Dermis microvascular lymphatic vessel endothelial cell (primary cell): ENCODE results near the gene INTS4. TPM values are rescaled to one million over a fixed set of nuclear protein-coding genes. Genes with fewer than 3 reads are reported as not detected.
"Not testable (repeated sequence)": the region's sequence is repeated elsewhere in the genome, so short reads cannot be mapped to it uniquely, and the experiment has no call there.

Experiments
- DNase-seq, 2 donors: peaks; one replicate each; pipeline versions ENCODE4 v3.0.0 to v3.0.0-alpha.2; 2010; ENCODE audit warnings: low read depth in 2 of 2
- total RNA-seq: library from RNA; depleted of rRNA; stranded (reverse); fragments of >200 nt; gene quantifications from 2 replicates; pipeline ENCODE4 v1.2.1, GENCODE V29; 2014

INTS4 gene
- total RNA-seq, 1 donor from 2014 or later, result 27.1 TPM

DNA sequence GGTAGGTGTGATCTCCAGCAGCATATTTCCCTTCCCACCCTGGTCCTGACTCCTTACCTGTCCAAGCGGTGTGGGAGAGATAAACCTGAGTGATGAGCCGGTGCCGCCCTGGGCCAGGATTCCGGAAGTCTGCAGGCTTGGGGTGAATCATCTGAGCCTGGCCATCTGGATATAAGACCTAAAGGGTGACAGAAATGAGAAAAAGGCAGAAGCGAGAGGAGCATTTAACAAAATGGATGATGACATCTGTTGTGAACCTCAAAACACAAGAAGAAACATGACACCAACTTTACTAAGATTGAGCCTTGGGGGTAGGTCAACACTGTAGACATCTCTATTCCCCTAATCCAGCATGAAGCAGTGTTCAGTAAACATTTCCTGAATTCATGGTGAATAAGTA is 110.7 kb downstream of the INTS4 start:
- no peak for DNase-seq

DNA sequence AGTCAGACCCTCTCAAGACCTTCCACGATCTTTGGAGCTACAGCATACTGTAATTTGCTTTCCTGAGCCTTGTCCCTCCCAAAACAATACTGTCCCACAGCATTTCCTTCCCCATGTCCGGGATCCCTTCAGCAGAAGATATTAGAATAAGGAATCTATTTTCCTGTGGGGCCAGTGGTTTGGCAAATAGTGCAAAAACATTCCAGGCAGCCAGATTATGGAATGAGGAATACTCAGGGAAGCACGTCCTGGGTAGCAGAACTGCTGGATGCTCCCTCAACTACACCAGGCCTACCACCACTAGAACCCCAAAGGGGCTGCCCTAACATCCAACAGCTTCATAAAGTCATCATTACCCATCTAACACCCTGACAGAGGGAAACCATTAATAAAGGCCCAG is 112.1 kb downstream of the INTS4 start:
- DNase-seq, result no peak

DNA sequence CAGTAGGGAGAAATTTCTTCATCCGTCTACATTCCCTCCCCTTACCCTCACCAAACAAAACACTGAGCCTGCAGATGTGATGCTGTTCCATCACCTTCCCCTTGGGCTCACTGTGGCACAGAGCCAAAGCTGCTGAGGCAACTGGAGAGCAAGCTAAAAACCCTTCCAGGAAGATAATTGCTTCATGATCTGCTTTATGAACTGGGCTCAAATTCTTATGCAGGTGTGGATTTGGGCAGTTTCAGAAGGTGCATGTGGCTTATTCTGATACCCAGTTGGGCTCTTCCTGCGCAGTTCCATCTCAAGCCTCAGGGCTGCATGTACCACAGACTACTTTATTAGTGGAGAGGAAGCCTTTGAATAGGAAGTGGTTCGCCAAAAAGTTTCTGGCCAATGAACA is 115.2 kb downstream of the INTS4 start:
- no peak for DNase-seq

DNA sequence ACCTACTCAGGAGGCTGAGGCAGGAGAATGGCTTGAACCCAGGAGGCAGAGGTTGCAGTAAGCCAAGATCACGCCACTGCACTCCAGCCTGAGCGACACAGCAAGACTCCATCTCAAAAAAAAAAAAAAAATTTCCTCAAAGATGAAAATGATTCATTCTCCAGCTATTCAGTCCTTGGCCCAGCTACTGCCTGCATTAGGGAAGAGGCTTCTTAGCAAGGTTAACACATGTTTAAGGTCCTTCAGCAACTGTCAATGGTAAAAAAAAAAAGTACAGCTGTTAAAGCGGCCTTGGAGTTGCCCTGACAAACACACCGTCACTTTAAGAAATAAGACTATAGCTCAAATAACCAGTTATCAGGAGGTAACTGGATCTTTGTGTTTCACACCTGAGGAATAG is 116.2 kb downstream of the INTS4 start:
- peak in 1 of 2 donors; percentile 10 for DNase-seq

DNA sequence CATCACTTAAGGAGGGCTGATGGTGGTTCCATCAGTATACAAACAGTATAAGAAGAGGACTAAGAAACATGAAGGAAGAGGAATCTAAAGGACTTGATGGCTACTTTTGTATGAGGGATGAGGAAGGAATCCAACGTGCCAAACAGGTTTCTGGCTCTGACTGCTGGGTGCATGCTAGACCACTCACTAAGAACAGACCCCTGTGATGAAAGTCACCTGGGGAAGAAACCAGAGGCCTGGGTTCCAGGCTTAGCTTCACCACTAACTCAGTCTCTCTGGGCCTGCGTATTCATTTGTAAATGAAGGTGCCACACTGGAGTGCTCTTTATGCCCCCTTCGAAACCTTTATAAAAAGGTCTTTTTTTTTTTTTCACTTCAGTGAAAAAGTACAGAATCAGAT is 118.4 kb downstream of the INTS4 start:
- DNase-seq, result no peak

DNA sequence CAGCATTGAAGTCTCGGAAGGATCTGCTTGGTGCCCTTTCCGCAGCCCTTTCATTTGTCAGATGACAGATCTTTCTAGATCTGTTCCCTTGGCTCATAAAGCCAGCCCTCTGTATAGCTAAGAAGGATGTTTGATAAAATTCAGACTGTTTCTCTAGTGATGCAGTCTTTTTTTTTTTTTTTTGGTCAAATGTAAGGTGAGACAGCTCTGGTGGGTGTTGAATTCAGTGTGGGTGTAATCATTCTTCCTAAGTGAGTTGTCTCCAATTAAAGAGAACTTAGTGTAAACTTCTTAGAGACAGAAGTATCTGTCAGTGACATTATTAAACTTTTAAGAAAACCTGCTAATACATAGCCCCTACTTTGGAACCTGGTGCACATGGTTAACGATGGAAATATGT is 120.3 kb downstream of the INTS4 start:
- no peak for DNase-seq

DNA sequence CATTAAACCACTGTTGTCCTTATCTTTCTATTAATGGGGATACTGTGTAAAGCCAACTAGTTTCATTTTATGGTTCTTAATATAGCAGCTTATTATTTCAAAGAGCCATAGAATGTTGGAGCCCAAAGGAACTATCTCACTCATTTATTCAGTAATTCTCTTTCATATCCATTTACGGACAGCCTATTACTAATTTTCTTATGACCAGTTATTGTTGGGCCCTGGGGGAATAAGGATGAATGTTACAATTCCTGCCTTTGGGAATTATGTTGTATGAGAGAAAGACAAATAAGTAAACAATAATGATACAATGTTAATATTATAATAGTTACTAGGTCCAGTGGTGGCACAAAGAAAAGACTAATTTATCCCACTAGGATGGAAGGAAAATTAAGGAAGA is 121.1 kb downstream of the INTS4 start:
- DNase-seq, result no peak

DNA sequence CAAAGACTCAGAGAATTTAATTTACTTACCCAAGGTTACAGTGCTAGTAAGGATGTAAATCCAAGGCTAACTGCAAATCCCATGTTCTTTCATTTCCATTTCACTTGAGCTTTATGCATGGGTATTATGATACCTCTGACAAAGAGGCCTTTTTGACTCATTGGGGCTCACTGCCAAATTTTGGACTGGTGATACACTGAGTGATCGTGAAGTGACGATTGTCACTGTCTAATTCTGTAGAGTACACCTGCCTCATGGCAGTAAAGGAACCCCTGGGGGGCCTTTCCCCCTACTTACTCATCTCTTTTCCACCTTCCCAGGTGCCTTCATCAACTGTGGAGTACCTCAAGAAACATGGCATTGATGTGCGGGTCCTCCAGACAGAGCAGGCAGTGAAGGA is 122.6 kb downstream of the INTS4 start:
- no peak for DNase-seq

DNA sequence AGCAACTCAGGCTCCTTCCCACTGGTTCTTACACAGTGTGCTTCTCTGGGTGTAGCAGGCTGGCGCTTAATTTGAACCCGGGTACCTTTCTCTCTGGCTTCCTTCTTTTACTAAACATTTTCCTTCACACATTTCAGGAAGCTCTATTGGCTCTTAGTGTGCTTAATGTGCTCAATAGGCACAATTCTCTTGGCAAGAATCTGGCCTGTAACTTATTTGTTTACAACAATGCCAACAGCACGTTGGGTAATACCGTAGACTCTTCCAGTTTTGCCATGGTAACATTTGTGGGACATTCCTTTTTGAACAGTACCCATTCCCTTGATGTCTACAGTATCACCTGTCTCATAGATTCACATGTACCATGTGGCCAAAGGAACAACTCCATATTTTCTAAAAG is 125.7 kb downstream of the INTS4 start:
- no peak for DNase-seq

DNA sequence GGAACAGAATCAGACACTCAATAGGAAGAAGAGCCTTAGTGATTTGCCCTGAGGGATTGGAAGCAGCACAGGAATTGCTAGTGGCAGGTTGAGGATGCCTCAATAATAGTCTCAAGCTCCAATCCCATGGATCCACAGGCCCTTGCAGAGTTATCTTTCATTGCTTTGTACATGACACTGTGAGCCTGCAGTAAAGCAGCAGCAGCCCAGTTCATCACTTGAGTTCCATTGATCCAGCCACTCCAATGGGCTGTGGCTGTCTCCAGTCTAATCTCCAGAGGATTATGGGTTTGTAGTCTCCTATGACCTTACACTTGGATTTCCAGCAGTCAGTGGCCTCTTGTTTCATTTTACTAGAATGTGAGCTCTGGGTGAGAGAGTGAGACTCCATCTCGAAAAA is 128.1 kb downstream of the INTS4 start:
- no peak for DNase-seq

DNA sequence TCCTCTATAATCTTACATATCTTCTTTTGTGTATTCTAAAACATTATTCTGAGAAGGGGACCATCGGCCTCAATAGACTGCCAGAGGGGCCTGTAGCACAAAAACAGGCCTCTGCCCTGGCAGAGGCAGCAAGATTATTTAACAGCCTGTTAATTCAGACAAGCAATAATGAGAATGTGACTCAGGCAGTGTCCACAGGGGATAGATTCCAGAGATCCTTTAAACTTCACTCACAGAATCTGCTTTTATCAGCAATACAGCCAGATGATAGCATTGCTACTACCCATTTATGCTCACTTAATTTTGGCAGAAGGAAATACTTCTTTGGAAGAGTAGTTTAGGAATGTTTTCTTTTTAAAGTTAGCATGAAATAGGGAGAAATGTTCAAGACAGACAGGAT is 128.7 kb downstream of the INTS4 start:
- no peak for DNase-seq

DNA sequence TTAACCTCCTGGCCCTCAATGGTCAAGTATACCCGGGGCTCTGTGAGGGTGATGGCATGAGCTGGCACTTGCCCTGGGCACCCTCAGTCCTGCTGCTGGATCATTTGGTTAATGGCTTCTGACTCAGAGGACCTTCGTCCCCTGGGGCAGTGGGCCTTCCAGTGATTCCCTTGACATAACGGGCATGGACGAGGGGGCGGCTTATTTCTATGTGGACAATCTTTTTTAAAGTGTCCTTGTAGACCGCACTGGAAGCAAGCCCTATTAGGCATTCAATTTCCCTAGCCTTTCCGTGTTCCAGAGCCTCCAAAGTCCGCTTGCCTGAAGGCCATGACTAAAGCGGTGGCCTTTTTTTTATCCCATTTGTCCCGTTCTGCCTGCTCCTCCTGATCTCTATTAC is 133.0 kb downstream of the INTS4 start:
- DNase-seq, result not testable (repeated sequence)

DNA sequence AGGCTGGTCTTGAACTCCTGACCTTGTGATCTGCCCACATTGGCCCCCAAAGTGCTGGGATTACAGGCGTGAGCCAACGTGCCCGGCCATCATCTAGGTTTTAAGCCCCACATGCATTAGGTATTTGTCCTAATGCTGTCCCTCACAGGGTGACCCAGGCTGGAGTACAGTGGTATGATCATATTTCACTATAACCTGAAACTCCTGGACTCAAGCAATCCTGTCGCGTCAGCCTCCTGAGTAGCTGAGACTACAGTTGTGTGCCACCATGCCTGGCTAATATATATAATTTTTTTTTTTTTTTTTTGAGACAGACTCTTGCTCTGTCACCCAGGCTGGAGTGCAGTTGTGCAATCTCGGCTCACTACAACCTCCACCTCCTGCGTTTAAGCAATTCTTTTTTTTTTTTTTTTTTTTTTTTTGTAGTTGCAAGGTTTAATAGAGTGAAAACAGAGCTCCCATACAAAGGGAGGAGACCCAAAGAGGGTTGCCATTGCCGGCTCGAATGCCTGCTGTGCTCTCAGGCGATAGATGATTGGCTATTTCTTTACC is 136.5 kb downstream of the INTS4 start:
- not testable (repeated sequence) for DNase-seq

DNA sequence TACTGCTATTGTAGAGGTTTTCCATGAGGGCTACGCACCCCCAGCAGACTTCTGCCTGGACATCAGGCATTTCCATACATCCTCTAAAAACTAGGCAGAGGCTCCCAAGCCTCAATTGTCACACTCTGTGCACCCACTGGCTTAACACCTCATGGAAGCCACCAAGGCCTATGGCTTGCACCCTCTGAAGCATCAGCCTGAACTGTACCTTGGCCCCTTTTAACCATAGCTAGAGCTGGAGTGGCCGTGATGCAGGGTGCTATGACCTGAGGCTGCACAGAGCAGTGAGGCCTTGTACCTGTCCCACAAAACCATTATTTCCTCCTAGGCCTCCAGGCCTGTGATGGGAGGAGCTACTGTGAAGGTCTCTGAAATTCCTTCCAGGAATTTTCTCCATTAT is 139.6 kb downstream of the INTS4 start:
- no peak for DNase-seq

DNA sequence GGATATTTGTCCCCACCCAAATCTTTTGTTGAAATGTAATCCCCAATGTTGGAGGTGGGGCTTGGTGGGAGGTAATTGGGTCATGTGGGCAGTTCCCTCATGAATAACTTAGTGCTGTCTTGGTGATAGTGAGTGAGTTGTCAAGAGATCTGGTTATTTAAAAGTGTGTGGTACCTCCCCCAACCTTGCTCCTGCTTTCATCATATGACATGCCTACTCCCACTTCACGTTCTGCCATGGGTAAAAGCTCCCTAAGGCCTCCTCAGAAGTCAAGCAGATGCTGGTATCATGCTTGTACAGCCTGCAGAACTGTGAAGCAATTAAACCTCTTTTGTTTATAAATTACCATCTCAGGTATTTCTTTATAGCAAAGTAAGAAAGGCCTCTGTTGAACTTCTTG is 143.0 kb downstream of the INTS4 start:
- DNase-seq, result no peak

DNA sequence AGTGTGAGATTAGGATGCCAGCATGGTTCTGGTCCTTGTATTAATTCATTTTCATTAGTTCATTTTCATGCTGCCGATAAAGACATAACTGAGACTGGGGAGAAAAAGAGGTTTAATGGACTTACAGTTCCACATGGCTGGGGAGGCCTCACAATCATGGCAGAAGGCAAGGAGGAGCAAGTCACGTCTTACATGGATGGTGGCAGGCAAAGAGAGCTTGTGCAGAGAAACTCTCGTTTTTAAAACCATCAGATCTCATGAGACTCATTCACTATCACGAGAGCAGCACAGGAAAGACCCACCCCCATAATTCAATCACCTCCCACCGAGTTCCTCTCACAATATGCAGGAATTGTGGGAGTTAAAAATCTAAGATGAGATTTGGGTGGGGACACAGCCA is 150.8 kb downstream of the INTS4 start:
- DNase-seq, result not testable (repeated sequence)

DNA sequence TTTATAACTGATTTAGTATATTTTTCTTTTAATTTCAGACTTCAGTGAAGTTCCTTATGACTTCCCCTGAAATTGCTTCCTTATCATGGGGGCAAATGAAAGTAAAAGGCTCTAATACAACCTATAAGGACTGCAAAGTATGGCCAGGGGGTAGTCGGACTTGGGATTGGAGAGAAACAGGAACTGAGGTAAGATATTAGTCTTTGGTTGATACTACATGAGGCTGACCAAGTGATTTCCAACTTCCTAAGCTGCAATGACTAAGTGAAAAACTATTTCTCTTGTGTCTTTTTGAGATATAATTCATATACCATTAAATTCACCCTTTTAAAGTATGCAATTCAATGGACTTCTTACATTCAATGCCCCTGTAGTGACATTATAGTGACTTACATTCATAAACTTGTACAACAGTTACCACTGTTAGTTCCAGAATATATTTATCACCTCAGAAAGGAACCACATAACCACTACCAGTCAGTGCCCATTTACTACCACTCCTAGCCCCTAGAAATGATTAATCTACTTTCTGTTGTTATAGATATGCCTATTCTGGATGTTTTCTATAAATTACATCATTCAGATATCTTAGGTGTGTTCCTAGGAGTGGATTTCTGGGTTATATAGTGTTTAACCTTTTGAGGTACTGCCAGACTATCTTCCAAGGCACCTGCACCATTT is 151.9 kb downstream of the INTS4 start:
- peak in 1 of 2 donors; percentile 48 for DNase-seq

DNA sequence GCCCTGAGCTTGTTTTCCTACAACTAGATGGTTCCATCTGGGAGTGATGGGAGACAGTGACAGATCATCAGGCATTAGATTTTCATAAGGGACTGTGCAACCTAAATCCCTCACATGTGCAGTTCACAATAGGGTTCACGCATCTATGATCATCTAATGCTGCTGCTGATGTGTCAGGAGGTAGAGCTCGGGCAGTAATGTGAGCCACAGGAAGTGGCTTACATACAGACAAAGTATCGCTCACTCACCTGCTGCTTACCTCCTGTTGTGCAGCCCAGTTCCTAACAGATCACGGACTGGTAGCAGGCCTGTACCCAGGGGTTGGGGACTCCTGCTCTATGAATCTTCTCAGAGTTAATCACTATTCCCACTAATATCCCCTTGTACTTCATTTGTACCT is 161.2 kb downstream of the INTS4 start:
- DNase-seq, result no peak

DNA sequence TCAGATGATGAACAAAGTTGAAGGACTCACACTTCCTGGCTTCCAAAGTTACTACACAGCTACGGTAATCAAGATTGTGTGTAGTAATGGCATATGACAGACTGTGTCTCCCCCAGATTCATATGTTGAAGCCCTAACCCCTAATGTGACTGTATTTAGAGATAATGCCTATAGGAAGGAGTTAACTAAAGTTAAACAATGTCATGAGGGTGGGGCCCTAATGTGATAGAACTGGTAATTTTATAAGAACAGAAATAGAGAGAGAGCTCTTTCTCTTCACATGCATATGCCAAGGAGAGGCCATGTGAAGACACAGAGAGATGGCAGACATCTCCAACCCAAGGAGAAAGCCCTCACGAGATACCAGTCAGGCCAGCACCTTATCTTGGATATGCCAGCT is 165.5 kb downstream of the INTS4 start:
- DNase-seq, result no peak

Other genes starting within 250 kb of the INTS4 start
- gene RSF1, start 173.9 kb downstream of the INTS4 start, total RNA-seq, result 12.8 and 16.8 TPM in 2 replicates
- gene AAMDC, start 173.5 kb downstream of the INTS4 start, total RNA-seq, result 27.7 and 31.6 TPM in 2 replicates
- gene KCTD14, start 28.6 kb upstream of the INTS4 start, total RNA-seq, result under 0.01 and 0.26 TPM in 2 replicates
- not detected in 2 replicates for gene THRSP, start 69.2 kb upstream of the INTS4 start, total RNA-seq
- gene NDUFC2, start 85.2 kb upstream of the INTS4 start, total RNA-seq, result 70.4 and 82.0 TPM in 2 replicates
- gene ALG8, start 145.0 kb upstream of the INTS4 start, total RNA-seq, result 20.9 and 24.5 TPM in 2 replicates
- 3.3 and 6.4 TPM in 2 replicates for gene KCTD21, start 194.0 kb upstream of the INTS4 start, total RNA-seq
- gene USP35, start 194.3 kb upstream of the INTS4 start, total RNA-seq, result 4.0 and 5.9 TPM in 2 replicates